Right lobe of liver (tissue), 6 donors: ENCODE data around the gene COL24A1. TPM values are rescaled to one million over a fixed set of nuclear protein-coding genes. Genes with fewer than 3 reads are reported as not detected.
"Not testable (repeated sequence)": the region's sequence is repeated elsewhere in the genome, so short reads cannot be mapped to it uniquely, and the experiment has no call there.

ENCODE experiments used
- ATAC-seq, 4 donors: fragments of 200-7000 bp; cut with Tn5 transposase; one replicate each; pipeline ENCODE4 v1.9.1; 2020; ENCODE audit warnings: mild to moderate bottlenecking in 4 of 4, moderate library complexity in 4 of 4
- DNase-seq, 3 donors: peaks; one replicate each; pipeline ENCODE4 v3.0.0-alpha.2; 2020
- H3K27ac ChIP-seq, 3 donors: fragments of 200-600 bp; one replicate each; pipeline ENCODE4 v1.8.0; 2022
- H3K27me3 ChIP-seq, 2 donors: fragments of 200-600 bp; one replicate each; pipeline ENCODE4 v1.8.0; 2022
- H3K36me3 ChIP-seq, 4 donors: fragments of 200-600 bp; sonication (generic) in 1 of 4; one replicate each; pipeline versions ENCODE4 v1.5.1 to v1.8.0; 2017 to 2022; ENCODE audit warnings: control low read depth in 1 of 4
- H3K4me1 ChIP-seq, 4 donors: fragments of 200-600 bp; sonication (generic) in 1 of 4; one replicate each; pipeline versions ENCODE4 v1.5.1 to v1.8.0; 2017 to 2022; ENCODE audit warnings: control low read depth in 1 of 4
- H3K4me3 ChIP-seq, 3 donors: fragments of 200-600 bp; one replicate each; pipeline ENCODE4 v1.8.0; 2022
- H3K9me3 ChIP-seq, 4 donors: fragments of 200-600 bp; sonication (generic) in 1 of 4; one replicate each; pipeline versions ENCODE4 v1.5.1 to v1.8.0; 2017 to 2022; ENCODE audit warnings: control low read depth in 1 of 4
- POLR2A ChIP-seq: fragments of 450-650 bp; IDR thresholded peaks from one replicate; pipeline ENCODE4 v1.6.1; 2017; ENCODE audit warnings: antibody characterized with exemption, mild to moderate bottlenecking
- WGBS: methylation state at CpG from one replicate; pipeline ENCODE4 v1.1.6; 2018; ENCODE audit warnings: low coverage, low lambda C conversion rate; ENCODE audit not compliant: insufficient coverage; ENCODE audit errors: missing lambda C conversion rate; 5-methylcytosine and 5-hydroxymethylcytosine counted together
- intact Hi-C, 2 donors: fragments of 100-400 bp; cut with DNase I; formaldehyde crosslinking; loops; one replicate each; pipeline versions ENCODE4 v1.11.2 to v1.14.1; 2022
- total RNA-seq, 6 experiments: library from RNA; depleted of rRNA in 2 of 6; stranded (reverse); fragments of >200 nt in 2 of 6; fragmentation: NEBNext Ultra II Directional in 3 of 6; extraction: Animal tissue kit (Norgen Biotek cat#: 25700) in 3 of 6; gene quantifications; one replicate each; pipeline versions ENCODE4 v1.1.0 to v1.2.4, GENCODE V29; 2016 to 2023
- TF ChIP-seq, protein P1 (sequence below), 4 donors: fragments of 200-600 bp in 3 of 4; fragments of 450-650 bp in 1 of 4; IDR thresholded peaks; one replicate each; pipeline versions ENCODE4 v1.5.1 to v1.8.0; 2016 to 2022; ENCODE audit warnings: antibody characterized with exemption in 4 of 4, mild to moderate bottlenecking in 2 of 4
- donor health status: DM: no; HTN: yes; CAD: no.
- donor health status: DM: no; HTN: no; CAD: no.
- donor health status: DM: no; HTN: no; CAD: no.
- donor health status: DM: no; HTN: yes; CAD: no.
- donor health status: DM: no; HTN: yes; CAD: no.

Gene COL24A1
- total RNA-seq, 6 experiments from 2014 or later: 0.05 to 0.07 TPM; not detected in 4

DNA sequence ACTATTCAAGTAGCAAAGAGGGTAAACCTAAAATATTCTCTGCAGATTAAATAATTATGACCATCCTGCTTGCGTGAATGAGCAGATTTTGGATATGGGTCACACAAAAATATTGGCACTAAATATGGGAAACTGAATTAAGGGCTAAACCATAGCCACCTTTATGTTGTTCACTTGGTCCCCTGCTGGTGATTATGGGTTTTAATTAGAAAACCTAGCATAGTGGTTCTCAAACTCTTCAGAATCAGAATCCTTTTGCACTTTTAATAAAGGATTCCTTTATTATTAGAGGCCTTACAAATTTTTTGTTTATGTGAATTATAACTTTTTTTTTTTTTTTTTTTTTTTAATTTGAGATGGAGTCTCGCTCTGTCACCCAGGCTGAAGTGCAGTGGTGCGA lies 409.8 kb downstream of the COL24A1 start:
- TF ChIP-seq POLR2A: no peak
- TF ChIP-seq, protein P1, sequence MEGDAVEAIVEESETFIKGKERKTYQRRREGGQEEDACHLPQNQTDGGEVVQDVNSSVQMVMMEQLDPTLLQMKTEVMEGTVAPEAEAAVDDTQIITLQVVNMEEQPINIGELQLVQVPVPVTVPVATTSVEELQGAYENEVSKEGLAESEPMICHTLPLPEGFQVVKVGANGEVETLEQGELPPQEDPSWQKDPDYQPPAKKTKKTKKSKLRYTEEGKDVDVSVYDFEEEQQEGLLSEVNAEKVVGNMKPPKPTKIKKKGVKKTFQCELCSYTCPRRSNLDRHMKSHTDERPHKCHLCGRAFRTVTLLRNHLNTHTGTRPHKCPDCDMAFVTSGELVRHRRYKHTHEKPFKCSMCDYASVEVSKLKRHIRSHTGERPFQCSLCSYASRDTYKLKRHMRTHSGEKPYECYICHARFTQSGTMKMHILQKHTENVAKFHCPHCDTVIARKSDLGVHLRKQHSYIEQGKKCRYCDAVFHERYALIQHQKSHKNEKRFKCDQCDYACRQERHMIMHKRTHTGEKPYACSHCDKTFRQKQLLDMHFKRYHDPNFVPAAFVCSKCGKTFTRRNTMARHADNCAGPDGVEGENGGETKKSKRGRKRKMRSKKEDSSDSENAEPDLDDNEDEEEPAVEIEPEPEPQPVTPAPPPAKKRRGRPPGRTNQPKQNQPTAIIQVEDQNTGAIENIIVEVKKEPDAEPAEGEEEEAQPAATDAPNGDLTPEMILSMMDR (IDR thresholded peaks at IDR 0.05): no peak
- no peak overlapping the region for H3K27ac ChIP-seq
- H3K9me3 ChIP-seq: no peaks in the 10 kb centered on the region
- 75% methylated on average over 2 of the region's 3 CpGs for WGBS
- H3K4me3 ChIP-seq: no peak overlapping the region
- H3K36me3 ChIP-seq: no peaks in the 10 kb centered on the region
- no peak for ATAC-seq
- H3K27me3 ChIP-seq: no peaks in the 10 kb centered on the region
- intact Hi-C loops: no loop called here
- no peak for DNase-seq
- no peaks in the 10 kb centered on the region for H3K4me1 ChIP-seq

GRCh38 chr1:85743814-85744213 lies 412.8 kb downstream of the COL24A1 start:
- no peaks in the 10 kb centered on the region for H3K36me3 ChIP-seq
- H3K27ac ChIP-seq: no peak overlapping the region
- DNase-seq: no peak
- no peaks in the 10 kb centered on the region for H3K9me3 ChIP-seq
- intact Hi-C loops: no loop called here
- no peak for TF ChIP-seq POLR2A
- TF ChIP-seq, protein P1 (IDR thresholded peaks at IDR 0.05): no peak
- no peak for ATAC-seq
- H3K27me3 ChIP-seq: no peaks in the 10 kb centered on the region
- H3K4me1 ChIP-seq: no peaks in the 10 kb centered on the region
- H3K4me3 ChIP-seq: no peak overlapping the region
- WGBS: 58% methylated on average over 3 of the region's 3 CpGs

GRCh38 chr1:85734931-85735330 lies 421.6 kb downstream of the COL24A1 start:
- ATAC-seq: no peak
- no peak for TF ChIP-seq POLR2A
- TF ChIP-seq, protein P1 (IDR thresholded peaks at IDR 0.05): no peak
- no peak for DNase-seq

DNA sequence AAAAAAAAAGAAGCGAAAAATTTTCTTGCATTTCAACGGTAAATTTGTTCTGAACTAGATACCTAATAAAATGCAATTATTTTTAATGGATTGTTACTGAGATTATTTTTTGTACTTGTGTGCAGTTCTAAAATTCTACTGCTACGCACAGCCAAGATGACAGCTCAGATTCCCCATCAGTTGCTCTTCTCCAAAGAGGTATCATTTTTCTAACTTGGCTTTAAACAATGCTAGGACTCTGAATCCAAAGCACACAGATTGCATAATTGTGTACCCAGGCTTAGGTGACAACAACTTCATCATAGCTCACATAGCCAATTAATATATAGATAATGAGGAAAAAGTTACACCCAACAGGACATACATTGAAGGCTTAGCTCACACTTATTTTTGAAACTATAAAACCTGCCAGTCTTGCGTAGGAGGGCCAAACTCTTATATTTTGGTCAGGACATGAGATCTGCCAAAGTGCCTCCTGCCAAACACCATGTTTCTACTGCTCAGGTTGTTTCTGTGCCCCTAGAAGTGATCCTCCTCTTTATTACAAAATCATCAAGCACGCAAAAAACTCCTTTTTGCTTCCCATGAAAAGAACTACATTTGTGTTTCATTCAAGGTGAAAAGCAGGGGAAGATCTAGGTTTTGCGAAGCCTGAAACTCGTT lies 437.8 kb downstream of the COL24A1 start:
- TF ChIP-seq POLR2A: no peak
- TF ChIP-seq, protein P1 (IDR thresholded peaks at IDR 0.05): no peak
- H3K9me3 ChIP-seq: no peaks in the 10 kb centered on the region
- H3K27ac ChIP-seq: no peak overlapping the region
- DNase-seq (no peak), ATAC-seq (no peak)
- WGBS: 81% methylated on average over 7 of the region's 7 CpGs
- H3K36me3 ChIP-seq: no peaks in the 10 kb centered on the region
- intact Hi-C loops: no loop called here
- no peak overlapping the region for H3K4me3 ChIP-seq
- no peaks in the 10 kb centered on the region for H3K4me1 ChIP-seq
- no peaks in the 10 kb centered on the region for H3K27me3 ChIP-seq

More at GRCh38 chr1:85734931-85735330, 421.6 kb downstream of the COL24A1 start:
- Histone ChIP-seq H3K9me3 (no peaks in the 10 kb centered on the region), H3K27me3 (no peaks in the 10 kb centered on the region), H3K36me3 (no peaks in the 10 kb centered on the region), H3K4me1 (no peaks in the 10 kb centered on the region), H3K4me3 (no peak overlapping the region), H3K27ac (no peak overlapping the region)
- WGBS: 100% methylated on average over 1 of the region's 1 CpG
- intact Hi-C loops: no loop called here

DNA sequence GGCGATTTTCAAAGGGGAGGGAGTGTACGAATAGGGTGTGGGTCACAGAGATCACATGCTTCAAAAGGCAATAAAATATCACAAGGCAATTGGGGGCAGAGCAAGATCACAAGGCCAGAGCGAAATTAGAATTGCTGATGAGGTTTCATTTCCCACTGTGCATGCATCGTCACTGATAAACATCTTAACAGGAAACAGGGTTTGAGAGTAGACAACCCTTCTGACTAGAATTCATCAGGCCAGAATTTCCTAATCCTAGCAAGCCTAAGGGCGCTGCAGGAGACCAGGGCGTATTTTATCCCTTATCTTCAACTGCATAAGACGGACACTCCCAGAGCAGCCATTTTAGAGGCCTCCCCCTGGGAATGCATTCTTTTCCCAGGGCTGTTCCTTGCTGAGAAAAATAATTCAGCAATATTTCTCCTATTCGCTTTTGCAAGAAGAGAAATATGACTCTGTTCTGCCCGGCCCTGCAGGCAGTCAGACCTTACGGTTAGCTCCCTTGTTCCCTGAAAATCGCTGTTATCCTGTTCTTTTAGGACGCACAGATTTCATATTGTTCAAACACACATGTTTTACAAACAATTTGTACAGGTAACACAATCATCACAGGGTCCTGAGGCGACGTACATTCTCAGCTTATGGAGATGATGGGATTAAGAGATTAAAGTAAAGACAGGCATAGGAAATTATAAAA lies 442.0 kb downstream of the COL24A1 start:
- DNase-seq, H3K27ac ChIP-seq, H3K4me3 ChIP-seq, H3K9me3 ChIP-seq, H3K27me3 ChIP-seq, H3K36me3 ChIP-seq, ATAC-seq, H3K4me1 ChIP-seq, intact Hi-C loops: not testable (repeated sequence)
- WGBS: 60% methylated on average over 12 of the region's 14 CpGs
